Neural cell (in vitro differentiated cells): Measurements from ENCODE around the gene TCF4. TPM values are rescaled to one million over a fixed set of nuclear protein-coding genes. Genes with fewer than 3 reads are reported as not detected.

Source experiments
- H2AFZ ChIP-seq: fragments of 200-600, 300-800 bp; sonication (generic), shearing (Covaris generic); 2 replicates; pipeline ENCODE4 v1.6.0; 2014; ENCODE audit warnings: low read depth, mild to moderate bottlenecking, antibody characterized with exemption, low read length, moderate library complexity
- H3F3A ChIP-seq: fragments of 200-600 bp; shearing (Covaris generic); 2 replicates; pipeline ENCODE4 v1.6.1; 2016; ENCODE audit warnings: mild to moderate bottlenecking, moderate library complexity, mixed read lengths, antibody characterized with exemption, low read length; ENCODE audit not compliant: insufficient read depth, poor library complexity, severe bottlenecking
- H3K27ac ChIP-seq: fragments of 200-600, 300-800 bp; sonication (generic), shearing (Covaris generic); 2 replicates; pipeline ENCODE4 v1.5.1; 2014; ENCODE audit warnings: mild to moderate bottlenecking, low read length, moderate library complexity
- H3K27me3 ChIP-seq: fragments of 300-800, 200-600 bp; sonication (generic), shearing (Covaris generic); 2 replicates; pipeline ENCODE4 v1.6.0; 2014; ENCODE audit warnings: mild to moderate bottlenecking, low read depth, low read length, moderate library complexity; ENCODE audit not compliant: insufficient read depth
- H3K36me3 ChIP-seq: fragments of 300-800, 200-600 bp; sonication (generic), shearing (Covaris generic); 2 replicates; pipeline ENCODE4 v1.5.1; 2014; ENCODE audit warnings: mild to moderate bottlenecking, antibody characterized with exemption, low read length, moderate library complexity; ENCODE audit not compliant: insufficient read depth
- H3K4me2 ChIP-seq: fragments of 300-800, 200-600 bp; sonication (generic), shearing (Covaris generic); 2 replicates; pipeline ENCODE4 v1.6.0; 2014; ENCODE audit warnings: mild to moderate bottlenecking, low read length
- H3K4me3 ChIP-seq: fragments of 300-800, 200-600 bp; sonication (generic), shearing (Covaris generic); 2 replicates; pipeline ENCODE4 v1.5.1; 2014; ENCODE audit warnings: mild to moderate bottlenecking, low read length, moderate library complexity
- H3K79me2 ChIP-seq: fragments of 200-600 bp; shearing (Covaris generic); replicated peaks from 2 replicates; pipeline ENCODE4 v1.6.0; 2014; ENCODE audit warnings: mild to moderate bottlenecking, low read length, moderate library complexity; ENCODE audit not compliant: insufficient read depth
- H3K9ac ChIP-seq: fragments of 300-800, 200-600 bp; sonication (generic), shearing (Covaris generic); 2 replicates; pipeline ENCODE4 v1.6.1; 2016; ENCODE audit warnings: mild to moderate bottlenecking, low read length, mixed read lengths
- H3K9me2 ChIP-seq: fragments of 200-600 bp; shearing (Covaris generic); 2 replicates; pipeline ENCODE4 v1.6.1; 2016; ENCODE audit warnings: mild to moderate bottlenecking, low read length, mixed read lengths; ENCODE audit not compliant: insufficient read depth
- H3K9me3 ChIP-seq: fragments of 200-600, 300-800 bp; sonication (generic), shearing (Covaris generic); 2 replicates; pipeline ENCODE4 v1.6.1; 2016; ENCODE audit warnings: mild to moderate bottlenecking, mixed run types, low read length, moderate library complexity, mixed read lengths
- H4K20me1 ChIP-seq: fragments of 200-600 bp; shearing (Covaris generic); 2 replicates; pipeline ENCODE4 v1.6.1; 2016; ENCODE audit warnings: mild to moderate bottlenecking, mixed run types; ENCODE audit not compliant: insufficient read depth
- CTCF ChIP-seq: fragments of 450-650 bp; IDR thresholded peaks from 2 replicates; pipeline ENCODE4 v1.5.1; 2014; ENCODE audit warnings: antibody characterized with exemption, mild to moderate bottlenecking, moderate library complexity; ENCODE audit not compliant: poor library complexity, severe bottlenecking
- EP300 ChIP-seq: fragments of 450-650 bp; conservative IDR thresholded peaks from 2 replicates; pipeline ENCODE4 v1.6.1; 2014; ENCODE audit warnings: antibody characterized with exemption, mild to moderate bottlenecking, moderate library complexity; ENCODE audit not compliant: poor library complexity, severe bottlenecking
- EZH2 ChIP-seq: fragments of 200-600, 300-800 bp; shearing (Covaris generic), sonication (generic); IDR thresholded peaks from 2 replicates; pipeline ENCODE4 v1.6.1; 2014; ENCODE audit warnings: antibody characterized with exemption, low read length, borderline replicate concordance, mild to moderate bottlenecking; ENCODE audit not compliant: insufficient read depth, poor library complexity, severe bottlenecking
- MXI1 ChIP-seq: fragments of 450-650 bp; conservative IDR thresholded peaks from 2 replicates; pipeline ENCODE4 v1.6.1; 2014; ENCODE audit warnings: antibody characterized with exemption, mild to moderate bottlenecking; ENCODE audit not compliant: poor library complexity, severe bottlenecking
- POLR2AphosphoS5 ChIP-seq: IDR thresholded peaks from 2 replicates; pipeline ENCODE4 v1.6.1; 2012
- RAD21 ChIP-seq: fragments of 450-650 bp; conservative IDR thresholded peaks from 2 replicates; pipeline ENCODE4 v1.6.1; 2014; ENCODE audit warnings: antibody characterized with exemption, mild to moderate bottlenecking, moderate library complexity
- REST ChIP-seq: IDR thresholded peaks from 2 replicates; pipeline ENCODE4 v1.6.1; 2012; ENCODE audit warnings: borderline replicate concordance
- SMC3 ChIP-seq: fragments of 450-650 bp; conservative IDR thresholded peaks from 2 replicates; pipeline ENCODE4 v1.6.1; 2014; ENCODE audit warnings: antibody characterized with exemption, mild to moderate bottlenecking, moderate library complexity; ENCODE audit not compliant: poor library complexity
- TAF1 ChIP-seq: IDR thresholded peaks from 2 replicates; pipeline ENCODE4 v1.6.1; 2012; ENCODE audit warnings: low read depth
- polyA plus RNA-seq: library from polyadenylated mRNA; depleted of rRNA; stranded (reverse); fragments of >200 nt; gene quantifications from 2 replicates; pipeline ENCODE4 v1.2.3, GENCODE V29; 2014

Gene TCF4
- polyA plus RNA-seq, 1 donor from 2014 or later, result 7.0 TPM

GRCh38 chr18:55485666-55486065 is 102.3 kb downstream of the TCF4 start:
- Histone ChIP-seq H2AFZ (no peak overlapping the region), H3K4me3 (no peak overlapping the region), H4K20me1 (no peaks in the 10 kb centered on the region), H3K27me3 (no peaks in the 10 kb centered on the region), H3K79me2 (peaks cover 20% of the 10 kb centered on the region), H3K9me3 (no peaks in the 10 kb centered on the region), H3K9me2 (no peaks in the 10 kb centered on the region), H3K4me2 (no peak overlapping the region), H3K9ac (no peak overlapping the region), H3K27ac (no peak overlapping the region), H3K36me3 (no peaks in the 10 kb centered on the region), H3F3A (no peaks in the 10 kb centered on the region)
- TF ChIP-seq EZH2, result no peak
- TF ChIP-seq SMC3, result no peak
- no peak for TF ChIP-seq TAF1
- TF ChIP-seq POLR2AphosphoS5, result no peak
- no peak for TF ChIP-seq EP300
- TF ChIP-seq REST, result no peak
- TF ChIP-seq MXI1, result no peak
- TF ChIP-seq RAD21, result no peak
- no peak for TF ChIP-seq CTCF

- Histone ChIP-seq H3K27me3 (no peaks in the 10 kb centered on the region), H4K20me1 (no peaks in the 10 kb centered on the region), H3K9ac (no peak overlapping the region), H3K9me2 (no peaks in the 10 kb centered on the region), H3K79me2 (peaks cover 27% of the 10 kb centered on the region), H3K4me2 (no peak overlapping the region), H3K9me3 (no peaks in the 10 kb centered on the region), H3K27ac (no peak overlapping the region), H2AFZ (no peak overlapping the region), H3K4me3 (no peak overlapping the region), H3K36me3 (no peaks in the 10 kb centered on the region), H3F3A (no peaks in the 10 kb centered on the region)
- TF ChIP-seq RAD21 (no peak), REST (no peak), SMC3 (no peak), CTCF (no peak), TAF1 (no peak), MXI1 (no peak), EP300 (no peak), EZH2 (no peak), POLR2AphosphoS5 (no peak)
Measured at GRCh38 chr18:55484773-55485172, 103.2 kb downstream of the TCF4 start.
